Stimulated activated naive CD8-positive, alpha-beta T cell treated with anti-CD3 and anti-CD28 coated beads, Interleukin-15, Interleukin-2, amounts not matched to agents 100 ng/mL and 50 ng/mL, for 24 hours (primary cell): ENCODE measurements around the gene OR2C3.
"Not testable (repeated sequence)": the region's sequence is repeated elsewhere in the genome, so short reads cannot be mapped to it uniquely, and the experiment has no call there.

Source experiments
- H3K27ac Mint-ChIP-seq: one replicate; pipeline ENCODE4 v1.8.0; 2021; ENCODE audit warnings: mild to moderate bottlenecking, mixed read lengths
- H3K27me3 Mint-ChIP-seq: one replicate; pipeline ENCODE4 v1.8.0; 2021; ENCODE audit warnings: mixed read lengths
- H3K36me3 Mint-ChIP-seq: one replicate; pipeline ENCODE4 v1.8.0; 2021; ENCODE audit warnings: low read depth, mixed read lengths
- H3K4me1 Mint-ChIP-seq: one replicate; pipeline ENCODE4 v1.8.0; 2021; ENCODE audit warnings: low read depth, mixed read lengths
- H3K4me3 Mint-ChIP-seq: one replicate; pipeline ENCODE4 v1.8.0; 2021; ENCODE audit warnings: mild to moderate bottlenecking, mixed read lengths
- H3K9me3 Mint-ChIP-seq: one replicate; pipeline ENCODE4 v1.8.0; 2021; ENCODE audit warnings: mixed read lengths

The OR2C3 gene

DNA sequence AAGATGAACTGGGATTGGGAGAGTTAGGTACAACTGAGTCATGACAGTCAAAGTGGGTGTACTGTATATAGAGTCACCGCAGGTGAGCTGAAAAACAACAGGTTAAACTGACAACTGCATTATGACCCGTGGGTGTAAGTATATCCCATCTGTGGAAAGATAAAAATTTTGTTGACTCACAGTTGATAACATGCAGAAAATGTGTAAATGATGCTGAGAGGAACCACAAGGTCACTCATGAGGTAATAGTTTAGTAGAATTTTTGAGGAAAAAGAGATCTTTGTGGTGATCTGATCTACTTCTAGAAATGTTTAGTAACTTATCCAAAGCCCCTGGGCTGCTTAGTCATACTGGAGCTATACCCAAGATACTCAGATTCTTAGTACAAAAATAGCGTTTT is 838 bp downstream of the OR2C3 start:
- Mint-ChIP-seq H3K4me3 (no peak overlapping the region), H3K27me3 (peaks cover 20% of the 10 kb centered on the region), H3K4me1 (no peaks in the 10 kb centered on the region), H3K27ac (no peak overlapping the region), H3K9me3 (no peaks in the 10 kb centered on the region), H3K36me3 (no peaks in the 10 kb centered on the region)

DNA sequence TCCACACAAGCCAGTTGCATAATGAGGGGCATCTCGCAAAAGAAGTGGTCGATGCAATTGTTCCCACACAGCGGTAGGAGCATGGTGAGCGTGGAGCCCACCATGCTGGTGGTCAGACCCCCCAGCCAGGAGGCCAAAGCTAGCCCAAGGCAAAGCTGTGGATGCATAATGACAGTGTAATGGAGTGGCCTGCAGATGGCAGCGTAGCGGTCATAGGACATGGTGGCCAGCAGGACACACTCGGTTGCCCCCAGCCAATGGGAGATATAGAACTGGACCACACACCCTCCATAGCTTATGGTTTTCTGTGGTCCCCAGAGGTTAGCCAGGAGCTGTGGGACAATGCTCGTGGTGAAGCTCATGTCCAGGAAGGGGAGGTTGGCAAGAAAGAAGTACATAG is 4.3 kb downstream of the OR2C3 start:
- no peak overlapping the region for H3K27ac Mint-ChIP-seq
- no peaks in the 10 kb centered on the region for H3K9me3 Mint-ChIP-seq
- H3K36me3 Mint-ChIP-seq = no peaks in the 10 kb centered on the region
- peaks cover 9% of the 10 kb centered on the region for H3K27me3 Mint-ChIP-seq
- no peak overlapping the region for H3K4me3 Mint-ChIP-seq
- peaks cover 15% of the 10 kb centered on the region for H3K4me1 Mint-ChIP-seq

DNA sequence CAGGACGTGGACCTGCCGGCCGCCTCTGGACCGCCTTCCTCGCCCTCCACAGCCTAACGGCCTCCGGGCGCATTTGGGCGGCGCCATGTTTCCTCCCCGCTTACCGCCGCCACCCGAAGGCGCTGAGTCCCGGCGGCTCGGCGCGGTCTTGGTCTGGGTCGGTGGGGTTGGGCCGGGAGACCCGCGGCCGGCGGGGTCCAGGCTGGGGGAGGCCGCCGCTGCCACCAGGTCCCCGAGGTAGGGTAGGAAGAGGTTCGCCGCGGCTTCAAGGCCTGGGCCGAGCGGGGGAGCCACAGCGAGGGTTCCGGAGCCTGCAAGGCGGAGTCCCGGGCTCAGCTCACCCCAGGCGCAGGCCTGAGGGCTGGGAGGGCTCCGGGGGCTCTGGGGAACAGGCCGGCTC is 5.5 kb downstream of the OR2C3 start:
- Mint-ChIP-seq H3K4me3 (no peak overlapping the region), H3K27me3 (peaks cover 17% of the 10 kb centered on the region), H3K4me1 (peaks cover 15% of the 10 kb centered on the region), H3K36me3 (no peaks in the 10 kb centered on the region), H3K9me3 (no peaks in the 10 kb centered on the region), H3K27ac (no peak overlapping the region)

- Mint-ChIP-seq H3K9me3 (no peaks in the 10 kb centered on the region), H3K27ac (no peak overlapping the region), H3K4me1 (peaks cover 15% of the 10 kb centered on the region), H3K36me3 (no peaks in the 10 kb centered on the region), H3K4me3 (no peak overlapping the region), H3K27me3 (peaks cover 14% of the 10 kb centered on the region)
Measured at GRCh38 chr1:247529771-247530355, 6.4 kb downstream of the OR2C3 start.

GRCh38 chr1:247528812-247529474 is 7.3 kb downstream of the OR2C3 start:
- peaks cover 19% of the 10 kb centered on the region for H3K27me3 Mint-ChIP-seq
- H3K27ac Mint-ChIP-seq = no peak overlapping the region
- H3K4me3 Mint-ChIP-seq = no peak overlapping the region

GRCh38 chr1:247521886-247522285 is 14.4 kb downstream of the OR2C3 start:
- H3K27me3 Mint-ChIP-seq = peaks cover 23% of the 10 kb centered on the region
- not testable (repeated sequence) for H3K9me3 Mint-ChIP-seq, H3K4me1 Mint-ChIP-seq, H3K36me3 Mint-ChIP-seq, H3K4me3 Mint-ChIP-seq, H3K27ac Mint-ChIP-seq

More at GRCh38 chr1:247528812-247529474, 7.3 kb downstream of the OR2C3 start:
- H3K36me3 Mint-ChIP-seq = no peaks in the 10 kb centered on the region
- H3K9me3 Mint-ChIP-seq = no peaks in the 10 kb centered on the region
- H3K4me1 Mint-ChIP-seq = peaks cover 15% of the 10 kb centered on the region

- H3K4me3 Mint-ChIP-seq = no peak overlapping the region
- H3K9me3 Mint-ChIP-seq = peaks cover 3% of the 10 kb centered on the region
- H3K27me3 Mint-ChIP-seq = peaks cover 24% of the 10 kb centered on the region
- no peaks in the 10 kb centered on the region for H3K36me3 Mint-ChIP-seq
- no peak overlapping the region for H3K27ac Mint-ChIP-seq
- H3K4me1 Mint-ChIP-seq = no peaks in the 10 kb centered on the region
Measured at GRCh38 chr1:247518613-247518891, 17.7 kb downstream of the OR2C3 start.

DNA sequence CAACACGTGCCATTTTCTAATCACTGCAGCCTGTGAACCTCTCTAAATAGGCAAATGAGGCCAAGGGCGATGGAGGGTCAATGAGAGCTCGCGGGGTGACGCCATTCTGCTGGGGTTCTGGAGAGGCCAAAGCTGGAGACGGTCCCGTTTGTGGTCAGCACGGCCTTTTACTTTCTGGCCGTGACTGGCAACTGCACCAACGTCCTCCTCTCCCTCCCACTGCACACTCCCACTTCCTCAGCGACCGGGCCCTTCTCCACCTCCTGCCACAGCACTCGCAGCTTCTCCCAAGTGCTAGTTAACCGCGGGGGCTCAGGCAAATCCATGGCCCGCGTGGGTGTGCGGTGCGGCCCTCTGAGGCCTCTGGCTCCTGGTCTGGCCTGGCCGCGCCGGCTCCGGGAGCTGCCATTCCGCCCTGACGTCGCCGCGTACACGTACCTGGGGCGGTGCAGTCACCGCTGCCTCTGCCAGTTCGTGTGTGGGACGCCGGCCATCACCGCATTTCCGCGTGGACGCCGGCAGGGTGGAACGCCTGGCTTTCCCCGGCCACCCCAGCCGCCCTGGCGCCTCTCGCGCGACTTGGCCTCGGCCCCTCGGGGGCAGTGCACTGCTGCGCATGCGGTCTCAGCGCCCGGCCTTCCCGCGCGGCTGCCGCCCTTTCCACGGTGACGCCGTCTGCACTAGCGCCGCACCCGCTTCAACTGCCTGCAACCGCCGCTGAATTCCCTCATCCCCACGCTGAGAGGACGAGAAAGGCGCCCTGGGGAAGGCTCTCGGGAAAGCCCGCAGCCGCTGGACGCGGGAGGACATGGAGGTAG is 18.2 kb downstream of the OR2C3 start:
- Mint-ChIP-seq H3K36me3 (no peaks in the 10 kb centered on the region), H3K27me3 (peaks cover 24% of the 10 kb centered on the region), H3K4me3 (no peak overlapping the region), H3K9me3 (peaks cover 1% of the 10 kb centered on the region), H3K27ac (no peak overlapping the region), H3K4me1 (no peaks in the 10 kb centered on the region)

GRCh38 chr1:247506831-247507230 is 29.4 kb downstream of the OR2C3 start:
- Mint-ChIP-seq H3K36me3 (no peaks in the 10 kb centered on the region), H3K4me3 (no peak overlapping the region), H3K27me3 (peaks cover 9% of the 10 kb centered on the region), H3K9me3 (no peaks in the 10 kb centered on the region), H3K4me1 (no peaks in the 10 kb centered on the region), H3K27ac (no peak overlapping the region)

- no peak overlapping the region for H3K4me3 Mint-ChIP-seq
- H3K27ac Mint-ChIP-seq = no peak overlapping the region
- no peaks in the 10 kb centered on the region for H3K9me3 Mint-ChIP-seq
- H3K4me1 Mint-ChIP-seq = no peaks in the 10 kb centered on the region
- H3K27me3 Mint-ChIP-seq = peaks cover 10% of the 10 kb centered on the region
- no peaks in the 10 kb centered on the region for H3K36me3 Mint-ChIP-seq
Measured at GRCh38 chr1:247500865-247501264, 35.4 kb downstream of the OR2C3 start.

GRCh38 chr1:247496581-247497285 is 39.5 kb downstream of the OR2C3 start:
- Mint-ChIP-seq H3K4me1 (no peaks in the 10 kb centered on the region), H3K9me3 (no peaks in the 10 kb centered on the region), H3K27me3 (peaks cover 34% of the 10 kb centered on the region), H3K4me3 (no peak overlapping the region), H3K27ac (no peak overlapping the region), H3K36me3 (no peaks in the 10 kb centered on the region)

DNA sequence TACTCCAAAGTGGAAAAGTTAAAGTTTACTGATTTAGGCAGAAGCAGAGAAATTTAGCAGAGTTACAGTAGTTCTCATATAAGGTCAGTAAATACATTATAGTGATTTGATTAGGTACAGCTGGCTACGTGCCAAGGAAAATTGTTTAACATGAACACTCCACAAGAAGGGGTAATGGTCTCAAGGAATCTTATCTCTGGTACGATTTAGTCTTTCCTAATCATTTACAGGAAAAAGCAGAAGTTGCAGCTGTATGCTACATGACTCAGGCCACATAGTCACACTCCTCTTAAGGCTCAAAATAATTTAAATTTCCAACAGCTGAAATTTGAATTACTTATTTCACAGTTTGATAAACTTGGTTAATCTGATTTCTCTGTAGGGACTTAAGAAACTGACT is 41.5 kb downstream of the OR2C3 start:
- H3K27me3 Mint-ChIP-seq = peaks cover 38% of the 10 kb centered on the region
- H3K9me3 Mint-ChIP-seq = no peaks in the 10 kb centered on the region
- H3K27ac Mint-ChIP-seq = no peak overlapping the region
- no peak overlapping the region for H3K4me3 Mint-ChIP-seq
- no peaks in the 10 kb centered on the region for H3K36me3 Mint-ChIP-seq
- no peaks in the 10 kb centered on the region for H3K4me1 Mint-ChIP-seq

GRCh38 chr1:247493106-247493505 is 43.1 kb downstream of the OR2C3 start:
- Mint-ChIP-seq H3K27me3 (peaks cover 38% of the 10 kb centered on the region), H3K4me3 (no peak overlapping the region), H3K36me3 (no peaks in the 10 kb centered on the region), H3K9me3 (no peaks in the 10 kb centered on the region), H3K4me1 (no peaks in the 10 kb centered on the region), H3K27ac (no peak overlapping the region)

DNA sequence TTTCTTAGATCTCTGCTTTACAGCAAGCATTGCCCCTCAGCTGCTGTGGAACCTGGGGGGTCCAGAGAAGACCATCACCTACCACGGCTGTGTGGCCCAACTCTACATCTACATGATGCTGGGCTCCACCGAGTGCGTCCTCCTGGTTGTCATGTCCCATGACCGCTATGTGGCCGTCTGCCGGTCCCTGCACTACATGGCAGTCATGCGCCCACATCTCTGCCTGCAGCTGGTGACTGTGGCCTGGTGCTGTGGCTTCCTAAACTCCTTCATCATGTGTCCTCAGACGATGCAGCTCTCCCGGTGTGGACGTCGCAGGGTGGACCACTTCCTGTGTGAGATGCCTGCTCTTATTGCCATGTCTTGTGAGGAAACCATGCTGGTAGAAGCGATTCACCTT is 44.9 kb downstream of the OR2C3 start:
- Mint-ChIP-seq H3K27ac (no peak overlapping the region), H3K4me3 (no peak overlapping the region), H3K9me3 (no peaks in the 10 kb centered on the region), H3K36me3 (no peaks in the 10 kb centered on the region), H3K27me3 (peaks cover 37% of the 10 kb centered on the region), H3K4me1 (no peaks in the 10 kb centered on the region)

DNA sequence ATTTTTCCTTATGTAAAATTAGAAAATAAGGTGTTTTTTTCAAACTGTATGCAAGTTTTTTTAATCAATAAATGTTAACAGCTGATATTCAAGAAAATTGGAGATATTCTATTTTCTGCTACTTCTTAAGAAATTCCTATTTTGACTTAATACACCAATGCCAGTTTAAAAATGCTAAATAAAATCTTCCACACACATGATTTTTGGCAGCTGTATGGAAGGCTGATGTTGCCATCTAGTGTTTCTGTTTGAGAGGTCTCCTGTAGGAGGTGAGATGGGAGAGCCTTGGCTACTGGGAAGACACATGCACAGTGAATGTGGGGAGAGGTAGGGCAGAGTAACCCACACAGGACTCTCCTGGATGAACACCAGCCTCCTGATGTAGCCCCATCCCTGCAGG is 49.2 kb downstream of the OR2C3 start:
- no peak overlapping the region for H3K4me3 Mint-ChIP-seq
- no peaks in the 10 kb centered on the region for H3K9me3 Mint-ChIP-seq
- no peaks in the 10 kb centered on the region for H3K4me1 Mint-ChIP-seq
- no peaks in the 10 kb centered on the region for H3K36me3 Mint-ChIP-seq
- H3K27me3 Mint-ChIP-seq = peaks cover 10% of the 10 kb centered on the region
- H3K27ac Mint-ChIP-seq = no peak overlapping the region
